DOHH2 (cell line): ENCODE results near the gene TMEM18.

Source experiments
- H3F3A ChIP-seq: fragments of 200-600 bp; sonication (generic), shearing (Covaris generic); 2 replicates; pipeline ENCODE4 v1.6.0; 2016; ENCODE audit warnings: antibody characterized with exemption, mild to moderate bottlenecking; ENCODE audit not compliant: control insufficient read depth, insufficient read depth
- H3K27ac ChIP-seq: fragments of 200-600 bp; sonication (generic); 2 replicates; pipeline ENCODE4 v1.5.1; 2014; ENCODE audit warnings: low read depth, mild to moderate bottlenecking, low read length, moderate library complexity
- H3K27me3 ChIP-seq: fragments of 200-600 bp; sonication (generic); 2 replicates; pipeline ENCODE4 v1.6.1; 2014; ENCODE audit warnings: mild to moderate bottlenecking, low read length, mixed read lengths; ENCODE audit not compliant: control insufficient read depth
- H3K36me3 ChIP-seq: fragments of 200-600 bp; sonication (generic); 2 replicates; pipeline ENCODE4 v1.6.1; 2014; ENCODE audit warnings: mild to moderate bottlenecking, low read length, moderate library complexity, mixed read lengths; ENCODE audit not compliant: control insufficient read depth
- H3K4me1 ChIP-seq: fragments of 200-600 bp; sonication (generic); 2 replicates; pipeline ENCODE4 v1.6.1; 2014; ENCODE audit warnings: mild to moderate bottlenecking, low read length, mixed read lengths; ENCODE audit not compliant: control insufficient read depth
- H3K4me2 ChIP-seq: fragments of 200-600 bp; sonication (generic); 2 replicates; pipeline ENCODE4 v1.6.0; 2014; ENCODE audit warnings: mild to moderate bottlenecking, low read length, moderate library complexity
- H3K4me3 ChIP-seq: fragments of 200-600 bp; sonication (generic); 2 replicates; pipeline ENCODE4 v1.5.1; 2014; ENCODE audit warnings: mild to moderate bottlenecking, low read length, mixed read lengths
- H3K79me2 ChIP-seq: fragments of 200-600 bp; sonication (generic); 2 replicates; pipeline ENCODE4 v1.6.1; 2014; ENCODE audit warnings: mild to moderate bottlenecking, low read length, mixed read lengths; ENCODE audit not compliant: control insufficient read depth
- H3K9me2 ChIP-seq: fragments of 200-600 bp; sonication (generic); replicated peaks from 2 replicates; pipeline ENCODE4 v1.6.1; 2014; ENCODE audit warnings: mild to moderate bottlenecking, low read length, mixed read lengths; ENCODE audit not compliant: control insufficient read depth
- H3K9me3 ChIP-seq: fragments of 200-600 bp; sonication (generic); 2 replicates; pipeline ENCODE4 v1.6.1; 2014; ENCODE audit warnings: antibody characterized with exemption, low read length, mixed read lengths; ENCODE audit not compliant: control insufficient read depth, insufficient read depth
- H4K20me1 ChIP-seq: fragments of 200-600 bp; sonication (generic); 2 replicates; pipeline ENCODE4 v1.6.0; 2014; ENCODE audit warnings: low read depth, mild to moderate bottlenecking, antibody characterized with exemption, low read length, moderate library complexity; ENCODE audit not compliant: control insufficient read depth, insufficient read depth
- EZH2phosphoT487 ChIP-seq: fragments of 200-600 bp; sonication (generic); IDR thresholded peaks from 2 replicates; pipeline ENCODE4 v1.6.1; 2017; ENCODE audit warnings: borderline replicate concordance, mild to moderate bottlenecking, antibody characterized with exemption, low read length, moderate library complexity, mixed read lengths
- TF ChIP-seq, protein P1 (sequence below): fragments of 200-600 bp; sonication (generic); IDR thresholded peaks from one replicate; pipeline ENCODE4 v1.5.1; 2014; ENCODE audit warnings: antibody characterized with exemption, mild to moderate bottlenecking, low read depth, low read length; ENCODE audit not compliant: poor library complexity, severe bottlenecking

Gene TMEM18

DNA sequence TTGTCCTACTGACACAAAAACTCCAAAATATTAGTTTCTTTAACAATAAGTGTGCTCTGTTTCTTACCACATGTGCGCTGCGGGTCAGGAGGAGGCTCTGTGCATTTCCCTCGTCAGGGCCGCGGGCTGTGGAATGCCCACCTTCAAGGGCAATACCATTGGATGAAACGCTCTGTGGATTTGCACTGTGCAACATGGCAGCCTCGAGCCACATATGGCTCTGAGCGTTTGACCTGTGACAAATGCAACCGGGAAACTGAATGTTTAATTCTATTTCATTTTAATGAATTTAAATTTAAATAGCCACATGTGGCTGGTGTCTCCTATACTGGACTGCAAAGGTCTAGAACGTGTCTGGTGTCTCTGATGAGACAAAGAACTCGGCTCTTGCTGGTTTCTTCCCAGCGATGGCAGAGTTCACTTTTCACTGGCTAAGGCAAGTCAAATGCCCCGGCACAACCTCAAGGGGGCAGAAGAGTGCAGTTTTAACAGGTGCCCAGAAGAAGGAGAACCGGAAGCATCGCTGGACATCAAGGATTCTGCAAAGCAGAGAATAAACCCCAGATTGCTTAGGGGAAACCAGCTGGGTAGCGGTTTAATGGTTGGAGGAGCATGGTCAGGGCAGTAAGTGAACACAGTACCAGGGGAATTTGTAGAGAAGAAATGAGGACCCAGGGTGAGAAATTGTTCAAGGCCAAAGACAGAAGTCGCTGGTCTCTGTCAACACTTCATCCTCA, 37.0 kb upstream of the TMEM18 start:
- H4K20me1 ChIP-seq: no peaks in the 10 kb centered on the region
- no peaks in the 10 kb centered on the region for H3K79me2 ChIP-seq
- no peak overlapping the region for H3K4me3 ChIP-seq
- no peaks in the 10 kb centered on the region for H3K36me3 ChIP-seq
- H3K27ac ChIP-seq: no peak overlapping the region
- 0 out of 2 replicates have a peak overlapping the region, but pooled peaks have one; percentile 22 for H3K4me2 ChIP-seq
- no peaks in the 10 kb centered on the region for H3K9me3 ChIP-seq
- no peaks in the 10 kb centered on the region for H3F3A ChIP-seq
- peaks cover 5% of the 10 kb centered on the region for H3K4me1 ChIP-seq
- TF ChIP-seq, protein P1, sequence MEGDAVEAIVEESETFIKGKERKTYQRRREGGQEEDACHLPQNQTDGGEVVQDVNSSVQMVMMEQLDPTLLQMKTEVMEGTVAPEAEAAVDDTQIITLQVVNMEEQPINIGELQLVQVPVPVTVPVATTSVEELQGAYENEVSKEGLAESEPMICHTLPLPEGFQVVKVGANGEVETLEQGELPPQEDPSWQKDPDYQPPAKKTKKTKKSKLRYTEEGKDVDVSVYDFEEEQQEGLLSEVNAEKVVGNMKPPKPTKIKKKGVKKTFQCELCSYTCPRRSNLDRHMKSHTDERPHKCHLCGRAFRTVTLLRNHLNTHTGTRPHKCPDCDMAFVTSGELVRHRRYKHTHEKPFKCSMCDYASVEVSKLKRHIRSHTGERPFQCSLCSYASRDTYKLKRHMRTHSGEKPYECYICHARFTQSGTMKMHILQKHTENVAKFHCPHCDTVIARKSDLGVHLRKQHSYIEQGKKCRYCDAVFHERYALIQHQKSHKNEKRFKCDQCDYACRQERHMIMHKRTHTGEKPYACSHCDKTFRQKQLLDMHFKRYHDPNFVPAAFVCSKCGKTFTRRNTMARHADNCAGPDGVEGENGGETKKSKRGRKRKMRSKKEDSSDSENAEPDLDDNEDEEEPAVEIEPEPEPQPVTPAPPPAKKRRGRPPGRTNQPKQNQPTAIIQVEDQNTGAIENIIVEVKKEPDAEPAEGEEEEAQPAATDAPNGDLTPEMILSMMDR: peak; percentile 77
- TF ChIP-seq EZH2phosphoT487: no peak
- no peaks in the 10 kb centered on the region for H3K27me3 ChIP-seq
- H3K9me2 ChIP-seq: no peaks in the 10 kb centered on the region

DNA sequence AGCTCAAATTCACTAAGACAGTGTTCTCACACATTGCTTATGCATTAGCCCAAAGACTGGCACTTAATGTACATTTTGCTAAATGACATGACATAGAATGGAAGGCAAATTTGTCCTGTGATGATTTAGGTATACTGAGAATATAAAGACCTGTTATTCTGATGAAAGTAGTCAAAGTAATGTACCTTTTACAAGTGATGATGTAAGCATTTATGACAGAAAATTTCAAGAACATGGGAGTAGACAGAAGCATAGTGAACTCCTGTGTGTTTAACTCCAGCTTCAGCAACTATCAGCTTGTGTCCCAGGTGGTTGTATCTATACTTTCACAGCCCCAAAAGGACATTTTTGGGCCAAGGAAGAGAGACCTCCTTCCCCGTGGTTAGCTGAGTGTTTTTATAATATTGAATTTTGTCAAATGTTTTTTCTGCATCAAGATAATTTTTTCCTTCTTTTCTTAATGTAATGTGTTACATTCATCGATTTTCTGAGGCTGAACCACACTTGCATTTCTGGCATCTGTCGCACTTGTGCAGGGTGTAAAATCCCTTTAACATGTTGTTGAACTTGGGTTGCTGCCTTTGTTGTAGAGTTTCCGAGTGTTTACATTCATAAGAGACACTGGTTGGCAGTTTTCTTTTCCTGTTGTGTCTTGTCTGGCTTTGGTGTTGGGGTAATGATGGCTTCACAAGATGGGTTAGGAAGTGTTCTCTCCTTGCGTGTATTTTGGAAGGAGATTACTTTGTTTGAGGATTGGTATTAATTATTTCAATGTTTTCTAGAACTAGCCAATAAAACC, 33.9 kb upstream of the TMEM18 start:
- Histone ChIP-seq H3K79me2 (no peaks in the 10 kb centered on the region), H3K9me2 (no peaks in the 10 kb centered on the region), H3K9me3 (no peaks in the 10 kb centered on the region), H3K27ac (no peak overlapping the region), H4K20me1 (no peaks in the 10 kb centered on the region), H3F3A (no peaks in the 10 kb centered on the region), H3K4me3 (no peak overlapping the region), H3K4me1 (peaks cover 5% of the 10 kb centered on the region), H3K36me3 (no peaks in the 10 kb centered on the region), H3K27me3 (no peaks in the 10 kb centered on the region), H3K4me2 (no peak overlapping the region)
- TF ChIP-seq, protein P1: no peak
- TF ChIP-seq EZH2phosphoT487: no peak

DNA sequence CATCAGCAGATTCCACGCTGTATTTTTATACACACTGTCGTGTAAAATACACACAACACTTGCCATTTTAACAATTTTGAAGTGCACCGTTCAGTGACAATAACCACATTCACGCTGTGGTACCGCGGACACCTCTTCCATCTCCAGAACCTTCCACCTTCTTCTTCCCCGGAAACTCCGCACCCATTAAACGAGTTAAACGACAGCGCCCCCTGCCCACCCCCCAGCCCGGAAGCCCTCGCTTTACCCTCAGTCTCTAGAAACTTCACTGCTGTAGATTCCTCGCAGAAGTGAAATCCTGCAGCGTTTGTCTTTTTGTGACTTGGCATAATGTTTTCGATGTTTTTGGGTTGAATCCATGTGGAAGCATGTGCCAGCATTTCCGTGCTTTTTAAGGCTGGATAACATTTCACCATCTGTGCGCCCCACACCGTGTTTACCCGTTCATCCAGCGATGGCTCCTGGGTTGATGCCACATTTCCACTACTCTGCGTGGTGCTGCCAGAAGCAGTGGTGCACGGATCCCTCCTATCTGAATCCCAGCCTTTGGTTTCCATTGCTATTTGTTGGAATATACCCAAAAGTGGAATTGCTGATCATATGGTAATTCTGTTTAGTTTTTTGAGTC, 32.0 kb upstream of the TMEM18 start:
- no peak for TF ChIP-seq EZH2phosphoT487
- TF ChIP-seq, protein P1: no peak
- Histone ChIP-seq H3K4me1 (peaks cover under 1% of the 10 kb centered on the region), H3K27me3 (no peaks in the 10 kb centered on the region), H3K27ac (no peak overlapping the region), H3K9me2 (no peaks in the 10 kb centered on the region), H3K79me2 (no peaks in the 10 kb centered on the region), H3K9me3 (no peaks in the 10 kb centered on the region), H3K4me2 (no peak overlapping the region), H3F3A (no peaks in the 10 kb centered on the region), H3K4me3 (no peak overlapping the region), H4K20me1 (no peaks in the 10 kb centered on the region), H3K36me3 (no peaks in the 10 kb centered on the region)
